ENCODE measurements around the gene TMX1. TPM values are rescaled to one million over a fixed set of nuclear protein-coding genes. Genes with fewer than 3 reads are reported as not detected.

TMX1 gene
- total and polyA plus RNA-seq, 4 donors = 11.6 to 22.8 (median 19.4) TPM

- Histone ChIP-seq H3K4me3 (ENCODE audit: low read depth in 1 of 3, low read length in 3 of 3) (no peak overlapping the region), H3K27ac (ENCODE audit: low read depth in 1 of 2, low read length in 2 of 2) (no peak overlapping the region), H3K9ac (ENCODE audit: low read depth in 1 of 2, low read length in 2 of 2) (no peak overlapping the region), H3K9me3 (ENCODE audit: control insufficient read depth in 4 of 4, low read length in 3 of 4) (no peaks in the 10 kb centered on the region), H3K4me1 (ENCODE audit: control insufficient read depth in 4 of 4, insufficient read depth in 4 of 4, low read length in 3 of 4) (no peaks in the 10 kb centered on the region), H3K36me3 (ENCODE audit: control insufficient read depth in 4 of 4, insufficient read depth in 3 of 4, low read depth in 1 of 4, low read length in 3 of 4) (peaks cover 0 to 34% (median 18%) of the 10 kb centered on the region in 4 donors), H3K27me3 (ENCODE audit: control insufficient read depth in 4 of 4, insufficient read depth in 4 of 4, low read length in 3 of 4) (no peaks in the 10 kb centered on the region)
- no peak for TF ChIP-seq RAD21 (IDR thresholded peaks at IDR 0.05)
- no peak for TF ChIP-seq ZBTB33 (IDR thresholded peaks at IDR 0.05)
- no peak for TF ChIP-seq NR2F2 (IDR thresholded peaks at IDR 0.05)
- no peak for TF ChIP-seq TAF1 (conservative IDR thresholded peaks at IDR 0.05)
- TF ChIP-seq YY1 (IDR thresholded peaks at IDR 0.05) = no peak
- TF ChIP-seq HNF4A (conservative IDR thresholded peaks at IDR 0.05) = no peak
- no peak for TF ChIP-seq HNF4G (IDR thresholded peaks at IDR 0.05)
- no peak for TF ChIP-seq SP1 (IDR thresholded peaks at IDR 0.05)
- no peak for TF ChIP-seq MAX (IDR thresholded peaks at IDR 0.05)
- no peak for TF ChIP-seq RXRA (IDR thresholded peaks at IDR 0.05)
- TF ChIP-seq, protein P1, sequence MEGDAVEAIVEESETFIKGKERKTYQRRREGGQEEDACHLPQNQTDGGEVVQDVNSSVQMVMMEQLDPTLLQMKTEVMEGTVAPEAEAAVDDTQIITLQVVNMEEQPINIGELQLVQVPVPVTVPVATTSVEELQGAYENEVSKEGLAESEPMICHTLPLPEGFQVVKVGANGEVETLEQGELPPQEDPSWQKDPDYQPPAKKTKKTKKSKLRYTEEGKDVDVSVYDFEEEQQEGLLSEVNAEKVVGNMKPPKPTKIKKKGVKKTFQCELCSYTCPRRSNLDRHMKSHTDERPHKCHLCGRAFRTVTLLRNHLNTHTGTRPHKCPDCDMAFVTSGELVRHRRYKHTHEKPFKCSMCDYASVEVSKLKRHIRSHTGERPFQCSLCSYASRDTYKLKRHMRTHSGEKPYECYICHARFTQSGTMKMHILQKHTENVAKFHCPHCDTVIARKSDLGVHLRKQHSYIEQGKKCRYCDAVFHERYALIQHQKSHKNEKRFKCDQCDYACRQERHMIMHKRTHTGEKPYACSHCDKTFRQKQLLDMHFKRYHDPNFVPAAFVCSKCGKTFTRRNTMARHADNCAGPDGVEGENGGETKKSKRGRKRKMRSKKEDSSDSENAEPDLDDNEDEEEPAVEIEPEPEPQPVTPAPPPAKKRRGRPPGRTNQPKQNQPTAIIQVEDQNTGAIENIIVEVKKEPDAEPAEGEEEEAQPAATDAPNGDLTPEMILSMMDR (IDR thresholded peaks at IDR 0.05; ENCODE audit: low read depth, low read length, missing input control) = no peak
- DNase-seq (ENCODE audit: low spot score) = no peak
Observed at GRCh38 chr14:51253880-51254279, 13.8 kb downstream of the TMX1 start.

DNA sequence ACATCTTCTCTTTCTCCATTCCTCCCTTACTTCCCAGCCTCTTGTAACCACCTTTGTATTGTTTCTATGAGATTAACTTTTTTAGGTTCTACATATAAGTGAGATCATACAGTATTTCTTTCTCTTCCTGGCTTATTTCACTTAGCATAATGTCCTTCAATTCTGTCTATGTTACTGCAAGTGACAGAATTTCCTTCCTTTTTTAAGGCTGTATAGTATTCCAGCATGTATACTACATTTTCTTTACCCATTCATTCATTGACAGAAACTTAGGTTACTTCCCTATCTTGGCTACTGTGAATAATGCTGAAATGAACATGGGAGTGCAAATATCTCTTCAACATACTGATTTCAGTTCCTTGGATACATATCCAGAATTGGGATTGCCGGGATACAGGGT is 18.2 kb downstream of the TMX1 start:
- H3K36me3 ChIP-seq (ENCODE audit: control insufficient read depth in 4 of 4, insufficient read depth in 3 of 4, low read depth in 1 of 4, low read length in 3 of 4) = peaks cover 0 to 13% (median 4%) of the 10 kb centered on the region in 4 donors
- H3K27me3 ChIP-seq (ENCODE audit: control insufficient read depth in 4 of 4, insufficient read depth in 4 of 4, low read length in 3 of 4) = no peaks in the 10 kb centered on the region
- TF ChIP-seq NR2F2 (IDR thresholded peaks at IDR 0.05) = no peak
- TF ChIP-seq RAD21 (IDR thresholded peaks at IDR 0.05) = no peak
- TF ChIP-seq RXRA (IDR thresholded peaks at IDR 0.05) = no peak
- TF ChIP-seq HNF4G (IDR thresholded peaks at IDR 0.05) = no peak
- TF ChIP-seq, protein P1 (IDR thresholded peaks at IDR 0.05; ENCODE audit: low read depth, low read length, missing input control) = no peak
- TF ChIP-seq TAF1 (conservative IDR thresholded peaks at IDR 0.05) = no peak
- TF ChIP-seq MAX (IDR thresholded peaks at IDR 0.05) = no peak
- no peak for TF ChIP-seq YY1 (IDR thresholded peaks at IDR 0.05)
- no peak for TF ChIP-seq GABPA (IDR thresholded peaks at IDR 0.05 in 1 of 2, conservative IDR thresholded peaks at IDR 0.05 in 1 of 2)
- TF ChIP-seq REST (IDR thresholded peaks at IDR 0.05) = no peak
- TF ChIP-seq FOXA1 (IDR thresholded peaks at IDR 0.05) = no peak
- no peak for TF ChIP-seq JUND (IDR thresholded peaks at IDR 0.05)
- TF ChIP-seq HNF4A (conservative IDR thresholded peaks at IDR 0.05) = no peak
- H3K9me3 ChIP-seq (ENCODE audit: control insufficient read depth in 4 of 4, low read length in 3 of 4) = no peaks in the 10 kb centered on the region
- no peak overlapping the region for H3K9ac ChIP-seq (ENCODE audit: low read depth in 1 of 2, low read length in 2 of 2)
- no peak for DNase-seq (ENCODE audit: low spot score)
- H3K4me3 ChIP-seq (ENCODE audit: low read depth in 1 of 3, low read length in 3 of 3) = no peak overlapping the region
- 97% methylated on average over 1 of the region's 1 CpG for WGBS
- no peaks in the 10 kb centered on the region for H3K4me1 ChIP-seq (ENCODE audit: control insufficient read depth in 4 of 4, insufficient read depth in 4 of 4, low read length in 3 of 4)
- H3K27ac ChIP-seq (ENCODE audit: low read depth in 1 of 2, low read length in 2 of 2) = no peak overlapping the region

All from liver (tissue), 9 donors.